IMR-90 (cell line): ENCODE measurements around the gene GPRC6A. TPM values are rescaled to one million over a fixed set of nuclear protein-coding genes. Genes with fewer than 3 reads are reported as not detected.

Experiments used
- ATAC-seq: fragments of 200-7000 bp; cut with Tn5 transposase; 2 replicates; pipeline ENCODE4 v1.9.1; 2020; ENCODE audit warnings: low read depth, mild to moderate bottlenecking, moderate library complexity
- BruUV-seq: library from RNA; stranded (reverse); fragments of 400-500 nt; replicated peaks from 2 replicates; lab custom pipeline; 2021; lab: Mats Ljungman, UMichigan
- CTCF ChIA-PET: fragments of 300-600 bp; formaldehyde crosslinking; extraction: SDS; loops from one replicate; lab custom pipeline; 2021; ENCODE audit warnings: antibody characterized with exemption; lab: Yijun Ruan, JAX
- POLR2A ChIA-PET: fragments of 300-600 bp; sonication (Branson Sonifier 250); formaldehyde crosslinking; loops from one replicate; lab custom pipeline; 2022; ENCODE audit warnings: antibody characterized with exemption; ENCODE audit not compliant: unreplicated experiment; lab: Charles Lee
- DNase-seq: peaks from one replicate; pipeline ENCODE4 v3.0.0; 2013
- H2AFZ ChIP-seq: replicated peaks from 2 replicates; pipeline ENCODE3; 2013; ENCODE audit warnings: low read length, mild to moderate bottlenecking; ENCODE audit not compliant: poor library complexity
- H2AK5ac ChIP-seq: 2 replicates; pipeline ENCODE4 v1.6.1; 2013; ENCODE audit warnings: low read depth, low read length, inconsistent platforms
- H2AK9ac ChIP-seq: replicated peaks from 2 replicates; pipeline ENCODE3; 2013; ENCODE audit warnings: mild to moderate bottlenecking, low read depth, low read length, moderate library complexity; ENCODE audit not compliant: poor library complexity
- H2BK120ac ChIP-seq: 2 replicates; pipeline ENCODE4 v1.6.1; 2013; ENCODE audit warnings: low read depth, low read length, inconsistent platforms
- H2BK15ac ChIP-seq: 3 replicates; pipeline ENCODE4 v1.6.1; 2013; ENCODE audit warnings: low read depth, low read length, inconsistent platforms
- H2BK20ac ChIP-seq: 2 replicates; pipeline ENCODE4 v1.6.1; 2013; ENCODE audit warnings: low read depth, mild to moderate bottlenecking, inconsistent platforms, low read length, moderate library complexity
- H2BK5ac ChIP-seq: 2 replicates; pipeline ENCODE4 v1.6.1; 2013; ENCODE audit warnings: mild to moderate bottlenecking, low read depth, low read length, inconsistent platforms; ENCODE audit not compliant: poor library complexity, severe bottlenecking
- H3K14ac ChIP-seq: replicated peaks from 2 replicates; pipeline ENCODE4 v1.6.1; 2013; ENCODE audit warnings: low read depth, low read length, inconsistent platforms
- H3K18ac ChIP-seq: 2 replicates; pipeline ENCODE4 v1.6.1; 2013; ENCODE audit warnings: low read depth, low read length, control low read depth
- H3K23ac ChIP-seq: 2 replicates; pipeline ENCODE4 v1.6.1; 2013; ENCODE audit warnings: low read depth, low read length, inconsistent platforms
- H3K27ac ChIP-seq: 2 replicates; pipeline ENCODE4 v1.5.1; 2013; ENCODE audit warnings: mild to moderate bottlenecking, control low read depth, low read length; ENCODE audit not compliant: insufficient read depth
- H3K27me3 ChIP-seq: 2 replicates; pipeline ENCODE4 v1.6.1; 2013; ENCODE audit warnings: low read length; ENCODE audit not compliant: control insufficient read depth, insufficient read depth
- H3K36me3 ChIP-seq: 2 replicates; pipeline ENCODE4 v1.6.1; 2013; ENCODE audit warnings: low read length, mixed read lengths; ENCODE audit not compliant: control insufficient read depth, insufficient read depth
- H3K4ac ChIP-seq: 2 replicates; pipeline ENCODE4 v1.6.1; 2013; ENCODE audit warnings: low read depth, low read length, inconsistent platforms
- H3K4me1 ChIP-seq: 2 replicates; pipeline ENCODE4 v1.6.1; 2013; ENCODE audit warnings: low read length, mixed read lengths; ENCODE audit not compliant: control insufficient read depth, insufficient read depth
- H3K4me2 ChIP-seq: 2 replicates; pipeline ENCODE4 v1.6.1; 2013; ENCODE audit warnings: low read depth, mild to moderate bottlenecking, control low read depth, low read length, moderate library complexity
- H3K4me3 ChIP-seq: 2 replicates; pipeline ENCODE4 v1.5.1; 2013; ENCODE audit warnings: low read depth, mild to moderate bottlenecking, control low read depth, low read length, moderate library complexity; ENCODE audit not compliant: insufficient read depth
- H3K56ac ChIP-seq: 2 replicates; pipeline ENCODE4 v1.6.1; 2013; ENCODE audit warnings: low read length, inconsistent platforms; ENCODE audit not compliant: insufficient read depth; ENCODE audit errors: extremely low read depth
- H3K79me1 ChIP-seq, 2 experiments: 2 replicates each; pipeline ENCODE4 v1.6.1; 2013; ENCODE audit warnings: low read length in 2 of 2, inconsistent platforms in 1 of 2, low read depth in 1 of 2
- H3K9ac ChIP-seq: 2 replicates; pipeline ENCODE4 v1.6.1; 2013; ENCODE audit warnings: low read depth, low read length, control low read depth
- H3K9me1 ChIP-seq: 2 replicates; pipeline ENCODE4 v1.6.1; 2013; ENCODE audit warnings: low read length, inconsistent platforms; ENCODE audit not compliant: insufficient read depth
- H3K9me3 ChIP-seq: 2 replicates; pipeline ENCODE4 v1.6.1; 2013; ENCODE audit warnings: low read length; ENCODE audit not compliant: control insufficient read depth, insufficient read depth
- H4K20me1 ChIP-seq: 2 replicates; pipeline ENCODE4 v1.6.1; 2013; ENCODE audit warnings: low read length, inconsistent platforms; ENCODE audit not compliant: insufficient read depth
- H4K5ac ChIP-seq: 2 replicates; pipeline ENCODE4 v1.6.1; 2013; ENCODE audit warnings: mild to moderate bottlenecking, low read depth, low read length, control low read depth
- H4K8ac ChIP-seq, 2 experiments: 2 replicates each; pipeline ENCODE4 v1.6.1; 2013; ENCODE audit warnings: low read depth in 2 of 2, low read length in 2 of 2, control low read depth in 1 of 2, inconsistent platforms in 1 of 2
- H4K91ac ChIP-seq: 2 replicates; pipeline ENCODE4 v1.6.1; 2013; ENCODE audit warnings: low read depth, low read length, inconsistent platforms; ENCODE audit not compliant: insufficient read depth
- CHD1 ChIP-seq: IDR thresholded peaks from 2 replicates; pipeline ENCODE4 v1.6.1; 2012; ENCODE audit warnings: low read depth, low read length, improper control_type of control experiment
- CTCF ChIP-seq: conservative IDR thresholded peaks from 2 replicates; pipeline ENCODE4 v1.5.1; 2012; ENCODE audit warnings: mild to moderate bottlenecking, low read depth, low read length, improper control_type of control experiment
- ELK1 ChIP-seq: fragments of 150-350 bp; IDR thresholded peaks from 2 replicates; pipeline ENCODE4 v1.6.1; 2016; ENCODE audit warnings: low read depth, mild to moderate bottlenecking, low read length, moderate library complexity, borderline replicate concordance
- FOS ChIP-seq: fragments of 150-350 bp; IDR thresholded peaks from 2 replicates; pipeline ENCODE4 v1.6.1; 2016; ENCODE audit warnings: low read depth, low read length
- MAZ ChIP-seq: IDR thresholded peaks from 2 replicates; pipeline ENCODE4 v1.6.1; 2012; ENCODE audit warnings: low read depth, mild to moderate bottlenecking, low read length, improper control_type of control experiment, moderate library complexity, borderline replicate concordance
- MXI1 ChIP-seq: IDR thresholded peaks from 2 replicates; pipeline ENCODE4 v1.6.1; 2012; ENCODE audit warnings: low read depth, mild to moderate bottlenecking, low read length, moderate library complexity, borderline replicate concordance
- RCOR1 ChIP-seq: IDR thresholded peaks from 2 replicates; pipeline ENCODE4 v1.6.1; 2012; ENCODE audit warnings: mild to moderate bottlenecking, low read length, improper control_type of control experiment; ENCODE audit not compliant: insufficient replicate concordance
- RFX5 ChIP-seq: IDR thresholded peaks from 2 replicates; pipeline ENCODE4 v1.8.0; 2012; ENCODE audit warnings: low read depth, mild to moderate bottlenecking, low read length, moderate library complexity
- SMC3 ChIP-seq: fragments of 150-350 bp; IDR thresholded peaks from 2 replicates; pipeline ENCODE4 v1.6.1; 2016; ENCODE audit warnings: low read depth, mild to moderate bottlenecking, antibody characterized with exemption, low read length, moderate library complexity
- dilution Hi-C: fragments of 300-500 bp; cut with HindIII; formaldehyde crosslinking; loops from one replicate; pipeline ENCODE4 v1.14.3; 2018; ENCODE audit warnings: low sequenced_read_pairs; ENCODE audit not compliant: unreplicated experiment
- in situ Hi-C: fragments of 300-500 bp; cut with MboI; formaldehyde crosslinking; loops from 3 replicates; pipeline ENCODE4 v1.14.3; 2019; ENCODE audit warnings: low sequenced_read_pairs, inconsistent platforms, mixed read lengths
- intact Hi-C: fragments of 100-400 bp; cut with micrococcal nuclease; formaldehyde crosslinking; loops from 2 replicates; pipeline ENCODE4 v1.10.0; 2022
- polyA plus RNA-seq, 3 experiments: library from polyadenylated mRNA; depleted of rRNA; stranded (reverse); fragments of >200 nt; gene quantifications; 2 replicates each; pipeline ENCODE4 v1.2.3, GENCODE V29; 2012; ENCODE audit warnings: low replicate concordance in 1 of 3
- total RNA-seq: library from RNA; depleted of rRNA; stranded (reverse); fragments of >200 nt; gene quantifications from 2 replicates; pipeline ENCODE4 v1.2.3, GENCODE V29; 2012

Gene GPRC6A
- total and polyA plus RNA-seq, 2 of the 4 experiments (the other 2 are of a cell fraction): not detected

GRCh38 chr6:116859264-116859663, 30.4 kb upstream of the GPRC6A start:
- no peak for ATAC-seq
- Histone ChIP-seq H3K56ac (no peak overlapping the region), H3K18ac (no peak overlapping the region), H2BK15ac (no peak overlapping the region), H4K91ac (no peak overlapping the region), H3K9me1 (no peaks in the 10 kb centered on the region), H4K5ac (no peak overlapping the region), H2AFZ (no peak overlapping the region), H2BK120ac (no peak overlapping the region), H3K27me3 (no peaks in the 10 kb centered on the region), H4K8ac (no peak overlapping the region), H2AK9ac (no peak overlapping the region), H4K20me1 (no peaks in the 10 kb centered on the region), H2BK5ac (no peak overlapping the region), H3K4me1 (no peaks in the 10 kb centered on the region), H3K9me3 (no peaks in the 10 kb centered on the region; the same call in 1 of the 2 replicates), H2AK5ac (no peak overlapping the region), H3K27ac (no peak overlapping the region), H3K36me3 (no peaks in the 10 kb centered on the region), H3K23ac (no peak overlapping the region), H3K9ac (no peak overlapping the region), H3K4me2 (no peak overlapping the region), H3K14ac (no peak overlapping the region), H2BK20ac (no peak overlapping the region), H3K4ac (no peak overlapping the region), H3K4me3 (no peak overlapping the region), H3K79me1 (no peaks in the 10 kb centered on the region)
- in situ Hi-C loops: no loop called here
- dilution Hi-C loops: no loop called here
- DNase-seq: no peak
- ChIA-PET POLR2A (no interaction called here), CTCF (no interaction called here)
- no peak for TF ChIP-seq MXI1
- no peak for TF ChIP-seq ELK1
- no peak for TF ChIP-seq CHD1
- no peak for TF ChIP-seq RCOR1
- TF ChIP-seq RFX5: no peak
- TF ChIP-seq MAZ: no peak
- no peak for TF ChIP-seq SMC3
- TF ChIP-seq FOS: no peak
- no peak for TF ChIP-seq CTCF
- intact Hi-C loops: no loop called here
- no TSS peak for BruUV-seq
